ENCODE measurements around the gene SMG6. TPM values are rescaled to one million over a fixed set of nuclear protein-coding genes. Genes with fewer than 3 reads are reported as not detected.
A peak's percentile ranks its signal among the peaks of the same experiment; 100 is the strongest.

Gene SMG6
- total RNA-seq, 2 experiments from 2014 or later = 39.3 to 39.7 TPM

- peak in 1 of 14 experiments; percentile 21 for DNase-seq
- no peak for ATAC-seq (ENCODE audit: poor library complexity)
- ChIA-PET CTCF (no interaction called here), POLR2A (interaction anchor here (1.0 kb wide), 2 partner anchors 10 to 215 kb away, joined by 3 to 4 read pairs; partner anchors contain the start of genes HIC1, RPA1 and SMYD4)
- no peaks in the 10 kb centered on the region for H3K9me3 Mint-ChIP-seq
- peak overlapping the region; percentile 64 for H3K4me3 Mint-ChIP-seq
- Histone ChIP-seq H3K27me3 (ENCODE audit: control insufficient read depth in 1 of 2, insufficient read depth in 2 of 2, low read length in 2 of 2) (peaks cover 3 to 9% of the 10 kb centered on the region in 2 experiments), H3K27ac (ENCODE audit: low read depth in 1 of 2, low read length in 2 of 2) (no peak overlapping the region), H3K36me3 (ENCODE audit: insufficient read depth, low read length) (peaks cover 31% of the 10 kb centered on the region), H3K4me3 (ENCODE audit: low read length) (no peak overlapping the region), H3K4me1 (ENCODE audit: insufficient read depth, low read length) (peaks cover 39% of the 10 kb centered on the region), H3K9me3 (ENCODE audit: control insufficient read depth in 1 of 2, insufficient read depth in 1 of 2, low read length in 2 of 2) (no peaks in the 10 kb centered on the region)
- peaks cover 27% of the 10 kb centered on the region for H3K4me1 Mint-ChIP-seq (ENCODE audit: low read depth)
- H3K27ac Mint-ChIP-seq = no peak overlapping the region
- intact Hi-C loops (cut with DNase I, micrococcal nuclease) = loop anchor here (5.0 to 10.0 kb wide), 7 partner anchors 137 to 480 kb away; partner anchors contain the start of genes MNT (in 1 of the 2), PITPNA (in 1 of the 2), PRPF8 (in 1 of the 2) and SMYD4 (in 1 of the 2)
- peaks cover 25% of the 10 kb centered on the region for H3K36me3 Mint-ChIP-seq (ENCODE audit: low read depth)
- no peak for TF ChIP-seq CTCF (IDR thresholded peaks at IDR 0.05)
- peaks cover 3% of the 10 kb centered on the region for H3K27me3 Mint-ChIP-seq
Measured at GRCh38 chr17:2044263-2044894, 259.2 kb downstream of the SMG6 start.

- no peaks in the 10 kb centered on the region for H3K9me3 Mint-ChIP-seq
- peak overlapping the region; percentile 92 for H3K4me3 Mint-ChIP-seq
- H3K4me1 ChIP-seq (ENCODE audit: insufficient read depth, low read length) = peaks cover 33% of the 10 kb centered on the region
- no peaks in the 10 kb centered on the region for H3K27me3 Mint-ChIP-seq
- TF ChIP-seq CTCF (IDR thresholded peaks at IDR 0.05) = no peak
- peaks cover 26% of the 10 kb centered on the region for H3K36me3 Mint-ChIP-seq (ENCODE audit: low read depth)
- no peaks in the 10 kb centered on the region for H3K9me3 ChIP-seq (ENCODE audit: control insufficient read depth in 1 of 2, insufficient read depth in 1 of 2, low read length in 2 of 2)
- CTCF ChIA-PET = no interaction called here
- H3K36me3 ChIP-seq (ENCODE audit: insufficient read depth, low read length) = peaks cover 31% of the 10 kb centered on the region
- peak overlapping the region; percentile 86 for H3K27ac Mint-ChIP-seq
- intact Hi-C loops (cut with DNase I, micrococcal nuclease) = loop anchor here (5.0 to 10.0 kb wide), 7 partner anchors 136 to 479 kb away; partner anchors contain the start of genes MNT (in 1 of the 2), PITPNA (in 1 of the 2), PRPF8 (in 1 of the 2) and SMYD4 (in 1 of the 2)
- H3K4me1 Mint-ChIP-seq (ENCODE audit: low read depth) = peaks cover 21% of the 10 kb centered on the region
- POLR2A ChIA-PET = interaction anchor here (1.0 kb wide), 1 partner anchor 11 kb away, joined by 4 read pairs; the partner anchor contains the start of gene HIC1
- no peak overlapping the region for H3K27ac ChIP-seq (ENCODE audit: low read depth in 1 of 2, low read length in 2 of 2)
- H3K4me3 ChIP-seq (ENCODE audit: low read length) = no peak overlapping the region
- DNase-seq (no peak), ATAC-seq (ENCODE audit: poor library complexity) (no peak)
- H3K27me3 ChIP-seq (ENCODE audit: control insufficient read depth in 1 of 2, insufficient read depth in 2 of 2, low read length in 2 of 2) = peaks cover 3% of the 10 kb centered on the region in 2 experiments
Measured at GRCh38 chr17:2043785-2044184, 259.8 kb downstream of the SMG6 start.

- peak in 1 of 14 experiments; percentile 32 for DNase-seq
- H3K27ac ChIP-seq (ENCODE audit: low read depth in 1 of 2, low read length in 2 of 2) = peak overlapping the region; percentile 83 to 88
- H3K4me1 Mint-ChIP-seq (ENCODE audit: low read depth) = peaks cover 18% of the 10 kb centered on the region
- ChIA-PET POLR2A (no interaction called here), CTCF (interaction anchor here (2.1 kb wide), 1 partner anchor 12 kb away, joined by 6 read pairs; the partner anchor contains the start of gene HIC1)
- no peak for ATAC-seq (ENCODE audit: poor library complexity)
- no peaks in the 10 kb centered on the region for H3K27me3 Mint-ChIP-seq
- H3K27me3 ChIP-seq (ENCODE audit: control insufficient read depth in 1 of 2, insufficient read depth in 2 of 2, low read length in 2 of 2) = no peaks in the 10 kb centered on the region
- peak overlapping the region; percentile 73 for H3K4me3 ChIP-seq (ENCODE audit: low read length)
- H3K4me3 Mint-ChIP-seq = peak overlapping the region; percentile 92
- peak overlapping the region; percentile 86 for H3K27ac Mint-ChIP-seq
- no peaks in the 10 kb centered on the region for H3K9me3 ChIP-seq (ENCODE audit: control insufficient read depth in 1 of 2, insufficient read depth in 1 of 2, low read length in 2 of 2)
- no peak for TF ChIP-seq CTCF (IDR thresholded peaks at IDR 0.05)
- intact Hi-C loops (cut with DNase I, micrococcal nuclease) = loop anchor here (1.0 to 10.0 kb wide), 8 partner anchors 136 to 478 kb away; partner anchors contain the start of genes MNT (in 1 of the 2), PITPNA (in 1 of the 2), PRPF8 (in 1 of the 2) and SMYD4 (in 1 of the 2)
- H3K4me1 ChIP-seq (ENCODE audit: insufficient read depth, low read length) = peaks cover 29% of the 10 kb centered on the region
- H3K36me3 Mint-ChIP-seq (ENCODE audit: low read depth) = peaks cover 35% of the 10 kb centered on the region
- peaks cover 35% of the 10 kb centered on the region for H3K36me3 ChIP-seq (ENCODE audit: insufficient read depth, low read length)
- H3K9me3 Mint-ChIP-seq = no peaks in the 10 kb centered on the region
Measured at GRCh38 chr17:2042933-2043332, 260.7 kb downstream of the SMG6 start.

All from CD4-positive, alpha-beta T cell (primary cell).